Stimulated activated CD4-positive, alpha-beta T cell treated with anti-CD3 and anti-CD28 coated beads, Interleukin-4, amount 100 ng/mL, for 4 hours (primary cell): ENCODE data around the gene PLCXD1.
"Not testable (repeated sequence)": the region's sequence is repeated elsewhere in the genome, so short reads cannot be mapped to it uniquely, and the experiment has no call there.

ENCODE experiments used
- DNase-seq, 2 experiments: peaks; one replicate each; pipeline ENCODE4 v3.0.0-alpha.2; 2020

PLCXD1 gene

GRCh38 chrX:295136-295535 lies 14.0 kb downstream of the PLCXD1 start:
- DNase-seq = no peak

DNA sequence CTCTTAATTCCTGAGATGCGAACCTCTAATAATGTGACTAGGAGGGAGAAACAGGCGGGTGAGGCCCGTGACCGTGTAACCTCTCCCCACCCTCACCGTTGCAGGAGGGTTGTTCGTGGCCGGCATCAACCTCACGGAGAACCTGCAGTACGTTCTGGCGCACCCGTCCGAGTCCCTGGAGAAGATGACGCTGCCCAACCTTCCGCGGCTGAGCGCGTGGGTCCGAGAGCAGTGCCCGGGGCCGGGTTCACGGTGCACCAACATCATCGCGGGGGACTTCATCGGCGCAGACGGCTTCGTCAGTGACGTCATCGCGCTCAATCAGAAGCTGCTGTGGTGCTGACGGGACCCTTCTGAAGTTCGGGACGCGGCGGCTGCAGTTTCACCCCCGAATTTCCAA lies 17.8 kb downstream of the PLCXD1 start:
- no peak for DNase-seq

DNA sequence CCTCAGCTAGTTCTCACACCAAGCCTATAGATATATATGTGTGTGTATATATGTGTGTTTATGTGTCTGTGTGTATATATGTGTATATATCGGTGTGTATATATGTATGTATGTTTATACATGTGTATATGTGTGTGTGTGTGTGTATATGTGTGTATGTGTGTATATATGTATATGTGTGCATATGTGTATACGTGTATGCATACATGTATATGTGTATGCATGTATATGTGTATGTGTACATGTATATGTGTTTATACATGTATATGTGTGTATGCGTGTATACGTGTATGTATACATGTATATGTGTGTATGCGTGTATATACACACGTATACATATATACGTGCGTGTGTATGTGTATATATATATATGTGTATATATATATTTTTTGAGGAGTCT lies 19.2 kb downstream of the PLCXD1 start:
- DNase-seq = no peak

DNA sequence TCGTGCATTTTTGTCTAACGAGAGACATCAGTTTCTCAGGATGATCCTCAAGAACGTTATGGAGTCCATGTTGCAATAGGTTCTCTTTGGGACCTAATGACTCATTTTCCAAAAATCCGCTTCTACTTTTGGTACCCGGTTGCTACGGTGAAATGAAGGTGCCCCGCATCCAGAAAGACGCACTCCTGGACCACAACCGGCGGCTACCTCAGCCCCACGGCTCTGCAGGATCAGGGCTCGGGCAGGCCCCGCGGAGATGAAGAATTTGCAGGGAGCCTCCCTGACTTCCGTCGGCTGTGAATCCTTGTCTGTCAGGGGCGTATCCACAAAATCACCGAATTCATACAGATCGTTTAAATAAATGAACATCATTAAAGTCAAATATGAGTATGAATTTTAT lies 21.8 kb downstream of the PLCXD1 start:
- DNase-seq = no peak

GRCh38 chrX:305781-306613 lies 24.8 kb downstream of the PLCXD1 start:
- DNase-seq = not testable (repeated sequence)

- DNase-seq = not testable (repeated sequence)
These were observed 25.6 kb downstream of the PLCXD1 start for GRCh38 chrX:306614-307251.

GRCh38 chrX:307261-308111 lies 26.3 kb downstream of the PLCXD1 start:
- DNase-seq = no peak

GRCh38 chrX:308821-309520 lies 27.8 kb downstream of the PLCXD1 start:
- DNase-seq = no peak

DNA sequence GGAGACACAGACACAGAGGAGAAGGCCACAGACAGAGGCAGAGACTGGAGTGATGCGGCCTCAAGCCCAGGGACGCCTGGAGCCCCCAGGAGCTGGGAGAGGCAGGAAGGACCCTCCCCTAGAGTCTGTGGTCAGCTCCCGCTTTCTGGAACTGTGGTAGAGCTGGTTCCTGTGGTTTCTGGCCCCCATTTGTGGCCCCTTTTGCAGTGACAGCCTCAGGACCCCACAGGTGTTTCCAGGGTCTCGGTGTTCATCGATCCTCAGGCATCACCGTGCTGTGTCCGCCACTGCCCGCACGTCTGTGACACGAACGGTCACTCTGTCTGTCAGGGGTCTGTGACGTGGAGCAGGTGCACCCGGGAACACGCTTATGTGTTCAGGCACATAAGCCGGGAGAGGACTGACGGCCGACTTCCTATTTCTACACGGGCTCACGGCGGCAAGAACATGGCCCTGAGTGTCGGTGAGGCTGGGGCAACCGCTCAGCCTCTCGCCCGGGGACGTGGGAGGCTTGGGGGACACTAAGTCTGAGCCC lies 29.5 kb downstream of the PLCXD1 start:
- no peak for DNase-seq

DNA sequence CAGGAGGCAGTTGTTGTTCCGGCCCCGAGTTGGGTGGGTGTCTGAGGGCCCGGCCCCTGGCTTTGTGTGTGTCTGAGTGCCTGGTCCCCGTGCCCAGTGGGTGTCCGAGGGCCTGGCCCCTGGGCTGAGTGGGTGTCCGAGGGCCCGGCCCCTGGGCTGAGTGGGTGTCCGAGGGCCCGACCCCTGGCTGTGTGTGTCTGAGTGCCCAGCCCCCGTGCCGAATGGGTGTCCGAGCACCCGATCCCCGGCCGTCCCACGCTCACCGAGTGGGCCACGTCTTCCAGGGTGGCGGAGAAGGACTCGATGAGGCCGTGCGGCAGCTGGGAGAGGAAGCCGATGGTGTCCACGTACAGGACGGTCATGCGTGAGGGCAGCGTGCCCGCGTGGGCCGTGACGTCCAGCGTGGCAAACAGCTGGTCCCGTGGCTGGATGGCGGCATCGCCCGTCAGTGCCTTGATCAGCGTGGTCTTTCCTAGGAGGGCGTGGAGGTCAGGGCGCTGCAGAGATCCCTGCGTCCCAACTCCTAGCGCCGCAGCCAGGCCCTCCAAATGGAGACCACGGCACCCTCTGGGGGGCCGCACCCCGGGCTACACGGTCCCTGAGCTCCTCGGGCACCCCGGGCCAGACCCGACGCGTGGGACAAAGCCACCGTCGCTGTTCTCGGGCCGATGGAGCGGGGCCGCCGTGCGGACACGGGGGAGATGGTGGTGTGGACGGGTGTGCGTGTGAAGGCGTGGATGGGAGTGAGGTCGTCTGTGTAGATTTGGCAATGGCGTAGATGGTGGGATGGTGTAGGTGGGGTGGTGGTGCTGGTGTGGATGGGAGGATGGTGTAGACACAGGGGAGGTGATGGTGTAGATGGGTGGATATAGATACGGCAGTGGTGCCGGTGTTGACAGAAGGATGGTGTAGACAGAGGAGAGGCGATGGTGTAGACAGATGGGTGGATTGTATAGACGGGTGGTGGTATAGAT lies 30.3 kb downstream of the PLCXD1 start:
- no peak for DNase-seq

GRCh38 chrX:312621-313331 lies 31.6 kb downstream of the PLCXD1 start:
- no peak for DNase-seq

GRCh38 chrX:313546-313945 lies 32.4 kb downstream of the PLCXD1 start:
- DNase-seq = no peak

DNA sequence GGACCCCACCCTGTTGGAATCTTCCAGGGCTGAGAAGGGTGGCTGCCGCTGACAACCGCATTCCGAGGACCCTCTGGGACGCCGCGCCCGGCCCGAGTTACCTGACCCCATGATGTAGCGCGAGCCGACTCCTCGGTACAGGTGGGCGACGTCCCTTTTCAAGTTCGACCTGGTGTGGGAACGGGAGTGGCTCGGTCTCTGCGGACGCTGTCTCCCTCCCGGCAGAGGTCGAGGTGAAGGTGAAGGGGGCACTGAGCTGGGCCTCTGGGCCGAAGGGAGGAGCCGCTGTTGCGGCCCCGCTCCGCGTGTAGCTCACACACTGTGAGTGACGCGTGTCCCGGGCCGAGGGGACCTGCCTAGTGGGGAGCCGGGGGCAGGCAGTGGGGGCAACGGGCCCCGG lies 32.9 kb downstream of the PLCXD1 start:
- DNase-seq = no peak

DNA sequence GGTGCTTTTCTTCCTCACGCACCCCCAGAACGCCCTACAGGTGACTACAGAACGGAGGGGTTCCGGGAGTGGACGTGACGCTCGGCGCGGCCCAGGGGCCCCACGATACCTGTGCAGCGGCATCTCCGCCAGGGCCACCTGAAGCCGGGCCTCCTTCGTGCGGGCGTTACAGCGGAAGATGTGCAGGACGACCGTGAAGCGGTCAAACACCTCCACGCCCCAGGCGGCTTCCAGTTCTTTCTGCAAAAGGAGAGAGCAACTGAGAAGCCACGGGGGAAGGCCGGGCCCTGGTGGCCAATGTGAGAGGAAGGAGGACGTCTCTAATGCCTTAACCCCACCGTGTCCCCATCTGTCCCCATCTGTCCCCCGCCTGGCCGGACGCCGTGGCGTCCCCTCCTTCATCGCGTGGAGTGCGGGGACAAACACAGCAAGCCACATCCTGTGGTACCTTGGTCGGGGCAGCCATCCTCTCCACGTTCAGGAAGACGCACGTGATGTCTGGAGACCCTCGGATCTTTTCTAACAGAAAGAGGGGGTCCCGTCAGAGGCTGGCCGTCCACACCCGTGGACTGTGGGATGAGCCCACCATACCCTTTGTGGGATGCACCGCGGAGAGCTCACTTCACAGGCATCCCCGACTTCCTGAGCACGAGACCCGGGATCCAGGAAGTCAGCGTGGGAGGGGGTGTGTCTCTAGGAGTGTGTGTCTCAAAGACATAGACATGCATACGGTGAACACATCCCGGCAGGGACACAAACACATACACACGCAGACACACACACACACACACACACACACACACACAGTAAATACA lies 33.8 kb downstream of the PLCXD1 start:
- no peak for DNase-seq

DNA sequence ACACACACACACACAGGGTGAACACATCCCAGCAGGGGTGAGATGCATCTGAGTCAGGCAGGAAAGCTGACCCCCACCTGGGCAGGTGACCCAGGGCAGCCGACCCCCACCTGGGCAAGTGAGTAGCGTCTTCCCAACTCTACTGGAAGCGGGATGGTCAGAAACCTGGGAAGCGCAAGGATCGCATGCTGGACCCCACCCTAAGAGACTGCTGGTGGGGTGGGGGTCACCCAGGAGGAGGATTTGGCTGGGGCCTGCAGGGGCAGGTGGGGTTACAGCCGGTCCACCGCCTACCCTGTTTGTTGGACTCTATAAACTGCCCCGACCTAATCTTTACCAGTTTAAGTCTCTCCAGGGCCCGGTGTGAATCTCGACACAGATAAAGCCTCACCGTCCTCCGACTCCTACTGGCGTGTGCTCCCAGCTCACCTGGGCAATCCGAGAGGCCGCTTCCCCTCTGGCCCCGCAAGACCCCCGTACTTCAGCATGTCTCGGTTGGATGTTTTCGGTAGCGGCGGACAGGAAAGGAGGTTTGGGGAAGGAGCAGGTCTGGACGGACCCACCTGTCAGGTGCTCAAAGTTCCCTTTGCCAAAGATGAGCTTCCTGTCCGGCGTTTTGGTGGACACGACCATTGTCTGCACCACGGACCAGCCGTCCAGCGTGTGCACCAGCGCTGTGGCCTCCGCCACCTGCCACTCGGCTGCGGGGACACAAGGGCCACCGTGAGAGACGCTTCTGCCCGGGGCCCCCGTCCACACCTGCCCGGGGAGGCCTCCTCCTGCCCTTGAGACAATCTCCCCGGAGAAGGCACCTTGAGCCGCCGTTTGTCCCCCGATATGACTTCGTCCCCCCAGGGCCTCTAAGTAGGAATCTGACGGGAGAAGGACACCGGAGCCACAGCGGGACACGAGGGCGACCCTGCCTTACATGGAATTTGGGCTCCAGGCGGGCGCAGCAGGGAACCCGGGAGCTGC lies 35.5 kb downstream of the PLCXD1 start:
- DNase-seq = no peak

- DNase-seq = no peak
These were observed 36.4 kb downstream of the PLCXD1 start for GRCh38 chrX:317424-318067.

GRCh38 chrX:318068-318738 lies 37.0 kb downstream of the PLCXD1 start:
- peak; percentile 95 to 97 for DNase-seq
